Measurements from ENCODE around the gene STRIT1.
"Not testable (repeated sequence)": the region's sequence is repeated elsewhere in the genome, so short reads cannot be mapped to it uniquely, and the experiment has no call there.

STRIT1 gene

DNA sequence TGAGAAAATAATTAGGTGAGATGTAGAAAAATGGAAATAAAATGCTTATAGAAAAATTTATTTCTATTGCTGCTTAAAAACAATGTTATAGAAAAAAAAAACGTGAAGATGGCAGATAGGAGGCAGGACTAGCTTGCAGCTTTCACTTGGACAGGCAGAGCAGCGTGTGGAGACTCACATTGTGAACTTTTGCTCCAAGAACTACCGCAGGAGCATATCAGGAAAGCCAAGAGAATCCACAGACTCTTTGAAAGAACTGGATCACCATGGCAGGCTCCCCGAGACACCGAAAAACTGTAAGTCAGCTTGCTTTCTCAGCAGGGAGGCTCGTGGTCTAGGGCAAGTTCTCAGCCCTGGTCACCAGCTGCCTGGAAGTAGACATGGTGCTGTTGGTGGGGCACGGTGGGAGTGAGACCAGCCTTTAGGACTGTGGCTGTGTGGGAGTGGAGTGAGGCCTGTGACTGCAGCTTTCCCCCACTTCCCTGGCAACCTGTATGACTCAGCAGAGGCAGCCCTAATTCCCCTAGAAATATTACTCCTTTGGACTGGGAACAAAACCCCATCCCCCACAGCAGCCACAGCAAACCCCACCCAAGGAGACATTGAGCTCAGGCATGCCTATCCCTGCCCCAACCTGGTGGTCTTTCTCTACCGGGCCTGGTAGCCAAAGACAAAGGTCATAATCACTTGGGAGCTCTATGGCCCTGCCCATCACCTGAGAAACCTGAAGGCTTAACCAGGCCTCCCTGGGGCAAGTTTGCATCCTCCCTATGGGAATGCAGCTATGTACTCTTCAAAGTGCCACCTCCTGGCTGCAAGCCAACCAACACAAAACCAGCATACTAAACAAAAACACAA lies 22.8 kb downstream of the STRIT1 start:
- no peak for DNase-seq
- Mint-ChIP-seq H3K27me3 (no peaks in the 10 kb centered on the region), H3K4me3 (no peak overlapping the region), H3K36me3 (ENCODE audit: low read depth) (no peaks in the 10 kb centered on the region), H3K9me3 (no peaks in the 10 kb centered on the region), H3K4me1 (ENCODE audit: low read depth) (no peaks in the 10 kb centered on the region), H3K27ac (no peak overlapping the region)

DNA sequence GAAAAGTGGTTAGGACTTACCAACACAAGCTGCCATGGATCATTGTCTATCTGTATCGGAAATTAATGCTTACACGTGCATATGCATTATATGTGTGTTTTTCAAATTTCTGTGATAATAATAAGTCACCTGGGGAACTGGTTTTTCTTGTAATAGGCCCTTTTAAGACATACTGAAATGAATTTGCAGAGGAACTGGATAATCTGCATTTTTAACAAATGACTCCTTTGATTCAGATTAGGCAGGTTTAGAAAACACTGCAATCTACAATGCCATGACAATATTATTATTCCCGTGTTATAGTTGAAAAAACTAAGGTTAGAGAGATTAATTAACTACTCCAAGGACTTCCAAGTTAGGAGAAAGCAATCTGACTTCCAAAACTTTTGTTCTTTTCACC lies 23.4 kb downstream of the STRIT1 start:
- H3K9me3 Mint-ChIP-seq: no peaks in the 10 kb centered on the region
- no peak overlapping the region for H3K4me3 Mint-ChIP-seq
- DNase-seq: no peak
- H3K4me1 Mint-ChIP-seq (ENCODE audit: low read depth): no peaks in the 10 kb centered on the region
- H3K27me3 Mint-ChIP-seq: no peaks in the 10 kb centered on the region
- no peak overlapping the region for H3K27ac Mint-ChIP-seq
- no peaks in the 10 kb centered on the region for H3K36me3 Mint-ChIP-seq (ENCODE audit: low read depth)

DNA sequence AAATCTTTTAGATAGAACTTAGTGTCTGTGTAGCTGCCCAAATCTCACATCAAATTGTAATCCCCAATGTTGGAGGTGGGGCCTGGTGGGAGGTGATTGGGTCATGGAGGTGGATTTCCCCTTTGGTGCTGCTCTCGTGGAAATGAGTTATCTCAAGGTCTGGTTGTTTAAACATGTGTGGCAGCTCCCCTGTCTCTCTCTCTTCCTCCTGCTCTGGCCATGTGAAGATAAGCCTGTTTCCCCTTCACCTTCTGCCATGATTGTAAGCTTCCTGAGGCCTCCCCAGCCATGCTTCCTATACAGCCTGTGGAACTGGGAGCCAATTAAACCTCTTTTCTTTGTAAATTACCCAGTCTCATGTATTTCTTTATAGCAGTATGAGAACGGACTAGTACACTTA lies 30.6 kb downstream of the STRIT1 start:
- not testable (repeated sequence) for H3K36me3 Mint-ChIP-seq (ENCODE audit: low read depth); H3K27ac Mint-ChIP-seq; H3K27me3 Mint-ChIP-seq; DNase-seq; H3K4me1 Mint-ChIP-seq (ENCODE audit: low read depth); H3K4me3 Mint-ChIP-seq; H3K9me3 Mint-ChIP-seq

DNA sequence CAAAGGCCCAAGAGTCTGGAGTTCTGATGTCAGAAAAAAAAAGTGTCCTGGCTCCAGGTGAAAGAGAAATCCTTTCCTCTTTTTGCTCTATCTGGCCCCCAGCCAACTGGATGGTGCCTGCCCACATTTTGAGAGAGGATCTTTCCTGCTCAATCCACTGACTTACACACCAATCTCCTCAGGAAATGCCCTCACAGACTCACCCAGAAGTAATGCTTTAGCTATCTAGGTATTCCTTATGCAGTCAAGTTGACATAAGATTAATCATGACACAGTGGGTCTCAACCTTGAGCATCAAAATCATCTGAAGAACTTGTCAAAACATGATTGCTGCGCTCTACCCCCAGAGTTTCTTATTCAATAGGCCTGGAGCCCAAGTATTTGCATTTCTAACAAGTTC lies 31.2 kb downstream of the STRIT1 start:
- DNase-seq: no peak
- H3K9me3 Mint-ChIP-seq: no peaks in the 10 kb centered on the region

DNA sequence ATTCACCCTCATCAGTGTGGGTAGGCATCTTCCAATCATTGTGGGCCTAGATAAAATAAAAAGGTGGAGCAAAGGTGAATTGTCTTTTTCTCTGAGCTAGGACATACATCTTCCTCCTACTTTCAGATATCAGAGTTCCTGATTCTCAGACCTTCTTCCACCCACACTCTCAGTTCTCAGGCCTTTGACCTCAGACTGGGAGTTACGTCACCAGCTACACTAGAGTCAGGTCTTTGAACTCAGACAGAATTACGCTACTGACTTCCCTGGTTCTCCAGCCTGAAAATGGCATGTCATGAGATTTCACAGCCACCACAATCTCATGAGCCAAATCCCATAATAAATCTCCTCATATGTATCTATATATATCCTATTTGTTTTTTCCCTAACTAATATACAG lies 39.0 kb downstream of the STRIT1 start:
- Mint-ChIP-seq H3K27ac (no peak overlapping the region), H3K4me3 (no peak overlapping the region), H3K27me3 (no peaks in the 10 kb centered on the region), H3K9me3 (peaks cover 2% of the 10 kb centered on the region), H3K36me3 (ENCODE audit: low read depth) (no peaks in the 10 kb centered on the region), H3K4me1 (ENCODE audit: low read depth) (no peaks in the 10 kb centered on the region)
- no peak for DNase-seq

More for the DNA sequence above, 31.2 kb downstream of the STRIT1 start:
- no peaks in the 10 kb centered on the region for H3K4me1 Mint-ChIP-seq (ENCODE audit: low read depth)
- H3K27ac Mint-ChIP-seq: no peak overlapping the region
- no peaks in the 10 kb centered on the region for H3K27me3 Mint-ChIP-seq
- H3K4me3 Mint-ChIP-seq: no peak overlapping the region
- no peaks in the 10 kb centered on the region for H3K36me3 Mint-ChIP-seq (ENCODE audit: low read depth)

DNA sequence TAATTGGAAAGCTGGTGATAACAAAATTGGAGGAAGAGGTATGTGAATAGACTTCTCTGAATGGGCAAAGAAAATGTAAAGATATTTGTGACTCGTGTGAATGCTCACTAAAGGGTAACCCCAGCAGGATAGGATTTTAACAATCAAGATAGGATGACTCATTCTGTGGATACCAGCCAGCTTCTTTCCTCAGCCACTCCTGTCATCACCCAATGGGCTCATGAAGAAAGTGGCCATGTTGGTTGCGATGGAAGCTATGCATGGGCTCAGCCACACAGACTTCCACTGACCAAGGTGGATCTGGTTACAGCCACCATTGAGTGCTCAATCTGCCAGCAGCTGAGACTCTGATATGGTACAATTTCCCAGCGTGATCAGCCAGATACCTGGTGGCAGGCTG lies 40.9 kb downstream of the STRIT1 start:
- Mint-ChIP-seq H3K27ac (no peak overlapping the region), H3K4me3 (no peak overlapping the region), H3K4me1 (ENCODE audit: low read depth) (no peaks in the 10 kb centered on the region), H3K27me3 (no peaks in the 10 kb centered on the region), H3K36me3 (ENCODE audit: low read depth) (no peaks in the 10 kb centered on the region), H3K9me3 (peaks cover 3% of the 10 kb centered on the region)
- DNase-seq: no peak

DNA sequence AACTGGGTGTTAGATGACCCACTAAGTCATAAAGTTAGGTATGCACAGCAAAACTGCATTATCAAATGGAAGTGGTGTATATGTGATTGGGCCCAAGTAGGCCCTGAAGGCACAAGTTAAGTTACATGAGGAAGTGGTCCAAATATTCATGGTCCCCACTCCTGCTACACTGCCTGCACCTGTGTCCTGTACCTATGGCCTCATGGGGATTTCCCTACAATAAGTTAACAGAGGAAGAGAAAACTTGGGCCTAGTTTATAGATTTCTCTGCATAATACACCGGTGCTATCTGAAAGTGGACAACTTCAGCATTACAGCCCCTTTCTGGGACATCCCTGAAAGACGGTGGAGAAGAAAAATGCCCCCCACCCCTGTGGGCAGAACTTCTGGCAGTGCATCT lies 41.5 kb downstream of the STRIT1 start:
- no peak for DNase-seq
- Mint-ChIP-seq H3K27ac (no peak overlapping the region), H3K27me3 (no peaks in the 10 kb centered on the region), H3K9me3 (peaks cover 3% of the 10 kb centered on the region), H3K4me1 (ENCODE audit: low read depth) (no peaks in the 10 kb centered on the region), H3K36me3 (ENCODE audit: low read depth) (no peaks in the 10 kb centered on the region), H3K4me3 (no peak overlapping the region)

DNA sequence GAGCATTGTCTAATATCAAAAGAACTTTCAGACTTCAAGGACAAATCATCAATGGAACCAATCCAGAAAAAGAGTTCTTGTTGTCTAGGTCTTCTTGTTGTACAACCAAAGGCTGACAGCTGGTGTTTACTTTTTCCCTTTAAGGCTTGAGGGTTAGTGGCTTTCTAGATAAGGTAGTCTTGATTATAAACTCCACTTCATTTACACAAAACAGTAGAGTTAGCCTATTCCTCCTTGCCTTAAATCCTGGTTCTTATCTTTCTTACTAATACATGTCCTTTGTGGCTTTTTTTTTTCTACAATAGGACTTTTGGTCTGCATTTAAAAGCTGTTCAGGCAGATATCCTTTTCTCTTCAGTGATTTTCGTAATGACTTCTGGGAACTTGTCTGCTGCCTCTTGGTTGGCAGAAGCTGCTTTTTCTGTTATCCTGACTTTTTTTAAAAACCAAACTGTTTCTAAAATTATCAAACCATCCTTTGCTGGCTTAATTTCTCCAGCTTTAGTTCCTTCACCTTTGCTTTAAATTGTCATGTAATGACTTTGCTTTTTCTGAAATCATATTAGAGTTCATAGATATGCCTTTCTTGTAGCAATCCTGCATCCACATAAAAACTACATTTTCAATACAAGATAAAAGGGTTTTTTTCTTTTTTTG lies 44.8 kb downstream of the STRIT1 start:
- no peak for DNase-seq
- Mint-ChIP-seq H3K4me3 (no peak overlapping the region), H3K4me1 (ENCODE audit: low read depth) (no peaks in the 10 kb centered on the region), H3K9me3 (peaks cover 3% of the 10 kb centered on the region), H3K36me3 (ENCODE audit: low read depth) (no peaks in the 10 kb centered on the region), H3K27ac (no peak overlapping the region), H3K27me3 (no peaks in the 10 kb centered on the region)

DNA sequence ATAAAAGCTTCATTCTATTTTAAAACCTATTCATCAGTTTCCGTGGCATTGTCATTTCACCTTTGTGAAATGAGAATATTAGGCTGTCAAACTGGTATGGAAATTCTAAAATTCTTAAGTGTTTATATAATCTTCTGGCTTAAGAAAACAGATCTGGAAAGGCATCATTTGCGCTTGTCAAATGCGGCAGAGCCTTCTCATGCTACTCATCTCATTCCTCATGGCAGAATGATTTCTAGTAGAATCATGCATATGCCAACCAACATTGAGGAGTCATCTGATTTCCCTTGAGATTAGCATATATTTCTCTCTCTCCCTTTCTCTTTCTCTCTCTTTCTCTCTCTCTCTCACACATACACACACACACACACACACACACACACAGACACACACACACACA lies 48.8 kb downstream of the STRIT1 start:
- Mint-ChIP-seq H3K4me3 (no peak overlapping the region), H3K27me3 (peaks cover under 1% of the 10 kb centered on the region), H3K9me3 (peaks cover 3% of the 10 kb centered on the region)

DNA sequence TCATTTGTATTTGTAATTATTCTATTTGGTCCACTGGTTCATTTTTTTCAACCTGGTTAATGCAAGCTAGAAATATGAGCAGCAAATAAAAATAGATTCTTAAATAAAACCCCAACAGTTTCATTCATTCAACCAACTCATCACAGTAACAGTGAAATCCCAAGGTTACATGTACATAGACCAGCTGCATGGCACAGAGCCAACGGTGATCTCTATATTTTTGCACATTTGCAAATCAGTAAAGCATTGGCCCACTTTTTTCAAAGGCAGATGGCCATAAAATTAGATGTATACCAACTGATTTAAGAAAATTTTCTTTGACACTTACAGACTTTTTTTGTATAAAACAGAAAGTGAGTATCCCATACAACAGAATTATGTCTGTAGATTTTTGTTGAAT lies 49.3 kb downstream of the STRIT1 start:
- Mint-ChIP-seq H3K27ac (no peak overlapping the region), H3K4me1 (ENCODE audit: low read depth) (no peaks in the 10 kb centered on the region), H3K27me3 (peaks cover 4% of the 10 kb centered on the region), H3K36me3 (ENCODE audit: low read depth) (no peaks in the 10 kb centered on the region), H3K9me3 (no peaks in the 10 kb centered on the region), H3K4me3 (no peak overlapping the region)
- no peak for DNase-seq

More for the DNA sequence above, 48.8 kb downstream of the STRIT1 start:
- H3K27ac Mint-ChIP-seq: no peak overlapping the region
- no peak for DNase-seq
- no peaks in the 10 kb centered on the region for H3K4me1 Mint-ChIP-seq (ENCODE audit: low read depth)
- no peaks in the 10 kb centered on the region for H3K36me3 Mint-ChIP-seq (ENCODE audit: low read depth)

DNA sequence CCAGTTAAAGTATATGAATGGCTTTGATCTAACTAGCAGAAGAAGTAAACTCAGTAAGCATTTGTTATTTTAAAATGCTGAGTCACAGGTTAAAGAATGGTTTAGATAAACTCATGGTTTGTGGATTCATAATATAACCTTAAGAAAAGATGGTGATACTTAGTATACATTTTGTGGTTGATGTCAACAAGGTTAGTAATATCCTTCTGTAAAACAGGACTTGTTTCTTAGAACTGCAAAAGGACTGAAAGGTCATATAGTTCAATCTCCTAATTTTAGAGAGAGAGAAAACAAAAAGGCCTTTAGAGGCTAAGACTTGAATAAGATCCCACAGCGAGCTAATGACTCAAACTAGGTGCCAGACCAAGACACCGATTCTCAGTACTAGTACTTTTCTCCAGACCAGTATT lies 50.0 kb downstream of the STRIT1 start:
- Mint-ChIP-seq H3K27me3 (peaks cover 4% of the 10 kb centered on the region), H3K4me3 (no peak overlapping the region), H3K36me3 (ENCODE audit: low read depth) (no peaks in the 10 kb centered on the region), H3K27ac (no peak overlapping the region), H3K4me1 (ENCODE audit: low read depth) (no peaks in the 10 kb centered on the region), H3K9me3 (no peaks in the 10 kb centered on the region)
- DNase-seq: no peak

DNA sequence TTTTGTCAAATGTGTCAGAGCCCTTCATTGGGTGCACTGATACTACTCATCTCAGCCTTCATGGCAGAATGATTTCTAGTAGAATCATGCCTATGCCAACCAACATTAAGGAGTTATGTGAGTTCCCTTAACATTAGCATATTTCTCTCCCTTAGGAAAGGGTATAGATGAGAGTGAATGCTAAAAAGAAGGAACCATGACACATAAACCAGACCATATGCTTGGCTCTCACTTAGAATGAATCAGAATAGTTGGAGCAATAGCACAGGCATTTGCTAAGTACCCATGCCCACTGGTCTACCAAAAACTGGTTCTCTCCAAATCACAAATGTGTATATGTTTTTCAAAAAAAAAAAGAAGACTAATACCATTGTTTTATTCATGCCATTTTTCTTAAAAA lies 51.1 kb downstream of the STRIT1 start:
- Mint-ChIP-seq H3K27ac (no peak overlapping the region), H3K36me3 (ENCODE audit: low read depth) (no peaks in the 10 kb centered on the region), H3K27me3 (peaks cover 4% of the 10 kb centered on the region)

DNA sequence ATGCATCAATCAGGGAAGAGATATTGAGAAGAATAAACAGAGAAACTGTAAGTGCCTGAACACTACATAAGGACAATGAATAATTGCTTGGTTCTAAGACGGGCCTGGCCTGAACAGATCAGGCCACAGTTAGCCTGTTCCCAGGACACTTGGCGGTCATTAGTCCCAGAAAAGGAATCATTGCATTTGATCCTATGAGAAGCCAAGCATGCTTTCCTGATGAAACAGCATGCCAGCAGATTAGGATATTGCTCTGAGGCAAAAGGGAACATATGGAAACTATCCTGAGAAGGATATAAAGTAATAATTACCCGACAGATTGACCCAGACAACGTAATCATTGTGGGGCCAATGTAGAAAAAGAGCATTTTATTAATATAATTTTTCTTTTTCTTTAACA lies 51.9 kb downstream of the STRIT1 start:
- H3K9me3 Mint-ChIP-seq: no peaks in the 10 kb centered on the region
- H3K27ac Mint-ChIP-seq: no peak overlapping the region
- H3K4me3 Mint-ChIP-seq: no peak overlapping the region
- H3K36me3 Mint-ChIP-seq (ENCODE audit: low read depth): no peaks in the 10 kb centered on the region
- DNase-seq: no peak
- H3K4me1 Mint-ChIP-seq (ENCODE audit: low read depth): no peaks in the 10 kb centered on the region
- peaks cover 4% of the 10 kb centered on the region for H3K27me3 Mint-ChIP-seq

More for the DNA sequence above, 51.1 kb downstream of the STRIT1 start:
- Mint-ChIP-seq H3K4me1 (ENCODE audit: low read depth) (no peaks in the 10 kb centered on the region), H3K9me3 (no peaks in the 10 kb centered on the region), H3K4me3 (no peak overlapping the region)
- no peak for DNase-seq

Measured in activated T-cell treated with anti-CD3 and anti-CD28 coated beads, Interleukin-2, amount 50 U/mL, for 24 hours (primary cell).